Activated CD8-positive, alpha-beta memory T cell treated with anti-CD3 and anti-CD28 coated beads, Interleukin-2, amount 10 ng/mL, durations not matched to agents 7 days and 5 days (primary cell): ENCODE results near the gene HUWE1. TPM values are rescaled to one million over a fixed set of nuclear protein-coding genes. Genes with fewer than 3 reads are reported as not detected.
"Not testable (repeated sequence)": the region's sequence is repeated elsewhere in the genome, so short reads cannot be mapped to it uniquely, and the experiment has no call there.

Experiments used
- ATAC-seq: fragments of 150-1000 bp; cut with Tn5 transposase; one replicate; pipeline ENCODE4 v1.10.0; 2021; ENCODE audit warnings: moderate library complexity
- CTCF ChIA-PET: fragments of 350-600 bp; sonication (Branson Sonifier 250); formaldehyde crosslinking; loops from one replicate; lab custom pipeline; 2021; ENCODE audit warnings: antibody characterized with exemption; lab: Charles Lee
- DNase-seq: peaks from one replicate; pipeline ENCODE4 v3.0.0-alpha.2; 2020
- H3K27ac Mint-ChIP-seq: one replicate; pipeline ENCODE4 v1.8.0; 2021; ENCODE audit warnings: mild to moderate bottlenecking, mixed read lengths
- H3K27me3 Mint-ChIP-seq: one replicate; pipeline ENCODE4 v1.8.0; 2021; ENCODE audit warnings: mixed read lengths
- H3K36me3 Mint-ChIP-seq: one replicate; pipeline ENCODE4 v1.8.0; 2021; ENCODE audit warnings: mild to moderate bottlenecking, mixed read lengths
- H3K4me1 Mint-ChIP-seq: one replicate; pipeline ENCODE4 v1.8.0; 2021; ENCODE audit warnings: mixed read lengths
- H3K4me3 Mint-ChIP-seq: one replicate; pipeline ENCODE4 v1.8.0; 2021; ENCODE audit warnings: mild to moderate bottlenecking, moderate library complexity, mixed read lengths
- H3K9me3 Mint-ChIP-seq: one replicate; pipeline ENCODE4 v1.8.0; 2022; ENCODE audit warnings: low read depth, mixed read lengths
- total RNA-seq, 2 experiments: library from RNA; stranded (reverse); gene quantifications; one replicate each; pipeline ENCODE4 v1.2.3, GENCODE V29; 2021

HUWE1 gene
- total RNA-seq, 2 experiments from 2014 or later, result 300 to 342 TPM

GRCh38 chrX:53584891-53585290 is 101.6 kb downstream of the HUWE1 start:
- Mint-ChIP-seq H3K4me1 (peaks cover 16% of the 10 kb centered on the region), H3K9me3 (no peaks in the 10 kb centered on the region), H3K4me3 (no peak overlapping the region), H3K27ac (no peak overlapping the region), H3K36me3 (peaks cover 60% of the 10 kb centered on the region), H3K27me3 (no peaks in the 10 kb centered on the region)
- ATAC-seq (no peak), DNase-seq (no peak)
- CTCF ChIA-PET, result no interaction called here

- Mint-ChIP-seq H3K4me3 (no peak overlapping the region), H3K27me3 (no peaks in the 10 kb centered on the region), H3K27ac (no peak overlapping the region), H3K4me1 (peaks cover 7% of the 10 kb centered on the region), H3K9me3 (no peaks in the 10 kb centered on the region), H3K36me3 (peaks cover 48% of the 10 kb centered on the region)
- CTCF ChIA-PET, result no interaction called here
- DNase-seq, result no peak
- ATAC-seq, result no peak
Observed at GRCh38 chrX:53583571-53583970, 102.9 kb downstream of the HUWE1 start.

- Mint-ChIP-seq H3K36me3 (peaks cover 42% of the 10 kb centered on the region), H3K27me3 (no peaks in the 10 kb centered on the region), H3K9me3 (no peaks in the 10 kb centered on the region), H3K4me1 (no peaks in the 10 kb centered on the region), H3K4me3 (no peak overlapping the region), H3K27ac (no peak overlapping the region)
- CTCF ChIA-PET, result no interaction called here
- ATAC-seq (no peak), DNase-seq (no peak)
Observed at GRCh38 chrX:53580742-53581504, 105.6 kb downstream of the HUWE1 start.

DNA sequence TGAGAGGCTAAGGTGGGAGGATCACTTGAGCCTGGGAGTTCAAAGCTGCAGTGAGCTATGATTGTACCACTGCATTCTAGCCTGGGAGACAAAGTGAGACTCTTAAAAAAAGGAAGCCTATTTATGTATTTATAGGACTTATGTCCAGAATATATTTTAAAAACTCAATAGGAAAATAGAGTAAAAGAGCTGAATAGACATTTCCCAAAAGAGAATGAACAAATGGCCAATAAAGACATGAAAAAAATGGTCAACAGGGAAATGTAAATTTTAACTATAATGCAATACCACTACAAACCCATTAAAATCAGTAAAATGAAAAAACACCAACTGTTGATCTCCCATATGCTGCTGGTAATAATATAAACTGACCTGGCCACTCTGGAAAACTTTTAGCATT is 115.0 kb downstream of the HUWE1 start:
- no peak overlapping the region for H3K27ac Mint-ChIP-seq
- DNase-seq, result no peak

DNA sequence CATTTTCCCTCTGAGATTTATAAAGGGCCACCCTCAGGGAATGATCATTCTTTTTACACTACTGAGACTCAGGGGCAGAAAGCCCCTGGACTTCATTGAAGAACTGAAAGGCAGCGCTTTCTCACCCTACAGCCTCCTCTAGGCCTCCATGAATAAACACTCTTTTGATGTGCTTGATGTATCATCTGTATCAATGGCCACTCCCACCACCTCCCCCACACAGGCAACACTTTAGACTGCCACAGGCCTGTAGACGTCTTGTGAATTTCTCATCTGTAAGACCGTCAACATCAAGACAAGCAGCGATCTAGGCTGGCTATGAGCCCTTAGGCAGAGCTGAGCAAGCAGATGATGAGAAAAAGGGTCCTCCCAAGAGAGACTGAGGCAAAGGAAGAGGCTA is 123.2 kb downstream of the HUWE1 start:
- CTCF ChIA-PET, result no interaction called here
- no peak for DNase-seq
- Mint-ChIP-seq H3K4me1 (no peaks in the 10 kb centered on the region), H3K27me3 (no peaks in the 10 kb centered on the region), H3K9me3 (no peaks in the 10 kb centered on the region), H3K36me3 (peaks cover 74% of the 10 kb centered on the region), H3K27ac (no peak overlapping the region), H3K4me3 (no peak overlapping the region)
- ATAC-seq, result no peak

More for the DNA sequence above, 115.0 kb downstream of the HUWE1 start:
- ATAC-seq, result no peak
- no peaks in the 10 kb centered on the region for H3K4me1 Mint-ChIP-seq
- CTCF ChIA-PET, result no interaction called here
- no peaks in the 10 kb centered on the region for H3K27me3 Mint-ChIP-seq
- no peak overlapping the region for H3K4me3 Mint-ChIP-seq
- no peaks in the 10 kb centered on the region for H3K9me3 Mint-ChIP-seq
- peaks cover 54% of the 10 kb centered on the region for H3K36me3 Mint-ChIP-seq

GRCh38 chrX:53561912-53562311 is 124.6 kb downstream of the HUWE1 start:
- no peak for DNase-seq
- Mint-ChIP-seq H3K9me3 (no peaks in the 10 kb centered on the region), H3K27me3 (no peaks in the 10 kb centered on the region), H3K27ac (no peak overlapping the region), H3K36me3 (peaks cover 78% of the 10 kb centered on the region), H3K4me3 (no peak overlapping the region), H3K4me1 (no peaks in the 10 kb centered on the region)
- ATAC-seq, result no peak
- CTCF ChIA-PET, result no interaction called here

DNA sequence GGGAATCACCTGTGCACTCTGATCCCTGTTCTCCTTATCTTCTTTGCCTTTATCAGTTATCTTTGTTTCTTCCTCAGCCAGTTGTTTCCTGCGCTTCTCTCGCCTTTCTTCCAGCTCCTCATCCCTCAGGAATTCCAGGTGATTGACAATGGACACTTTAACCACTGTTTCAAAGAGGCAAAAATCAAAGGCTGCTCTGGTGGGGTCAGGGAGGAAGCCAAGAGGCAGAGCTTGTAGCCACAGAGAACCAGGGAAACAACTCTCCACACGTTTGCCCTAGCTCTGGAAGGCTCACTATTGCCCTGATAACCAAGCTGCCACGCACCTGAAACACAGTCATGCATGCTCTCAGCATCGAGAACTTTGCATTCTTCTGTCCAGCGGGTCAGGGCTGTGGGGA is 127.9 kb downstream of the HUWE1 start:
- Mint-ChIP-seq H3K36me3 (peaks cover 70% of the 10 kb centered on the region), H3K4me1 (no peaks in the 10 kb centered on the region), H3K4me3 (no peak overlapping the region), H3K27me3 (no peaks in the 10 kb centered on the region), H3K27ac (no peak overlapping the region), H3K9me3 (no peaks in the 10 kb centered on the region)
- DNase-seq (no peak), ATAC-seq (no peak)
- CTCF ChIA-PET, result no interaction called here

DNA sequence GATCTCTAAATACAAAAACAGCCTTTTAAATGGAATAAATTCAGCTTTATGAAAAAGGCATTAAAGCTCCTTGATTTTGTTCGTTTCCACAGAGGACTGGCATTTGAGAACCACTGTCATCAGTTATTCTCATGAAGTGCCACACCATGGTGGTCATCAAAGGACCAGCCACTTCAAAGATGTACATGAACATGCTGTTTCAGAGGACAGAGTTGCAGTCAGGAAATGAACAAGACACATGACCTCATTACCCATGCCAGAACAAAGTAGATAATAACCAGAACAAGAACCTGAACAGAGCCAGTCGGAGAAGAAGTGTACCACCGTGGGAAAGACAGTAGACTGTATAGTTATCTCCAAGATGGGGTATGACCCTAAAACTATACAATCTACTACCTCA is 129.7 kb downstream of the HUWE1 start:
- Mint-ChIP-seq H3K9me3 (no peaks in the 10 kb centered on the region), H3K4me1 (no peaks in the 10 kb centered on the region), H3K36me3 (peaks cover 67% of the 10 kb centered on the region), H3K27ac (no peak overlapping the region), H3K27me3 (no peaks in the 10 kb centered on the region), H3K4me3 (no peak overlapping the region)
- no peak for DNase-seq
- no peak for ATAC-seq
- CTCF ChIA-PET, result no interaction called here

DNA sequence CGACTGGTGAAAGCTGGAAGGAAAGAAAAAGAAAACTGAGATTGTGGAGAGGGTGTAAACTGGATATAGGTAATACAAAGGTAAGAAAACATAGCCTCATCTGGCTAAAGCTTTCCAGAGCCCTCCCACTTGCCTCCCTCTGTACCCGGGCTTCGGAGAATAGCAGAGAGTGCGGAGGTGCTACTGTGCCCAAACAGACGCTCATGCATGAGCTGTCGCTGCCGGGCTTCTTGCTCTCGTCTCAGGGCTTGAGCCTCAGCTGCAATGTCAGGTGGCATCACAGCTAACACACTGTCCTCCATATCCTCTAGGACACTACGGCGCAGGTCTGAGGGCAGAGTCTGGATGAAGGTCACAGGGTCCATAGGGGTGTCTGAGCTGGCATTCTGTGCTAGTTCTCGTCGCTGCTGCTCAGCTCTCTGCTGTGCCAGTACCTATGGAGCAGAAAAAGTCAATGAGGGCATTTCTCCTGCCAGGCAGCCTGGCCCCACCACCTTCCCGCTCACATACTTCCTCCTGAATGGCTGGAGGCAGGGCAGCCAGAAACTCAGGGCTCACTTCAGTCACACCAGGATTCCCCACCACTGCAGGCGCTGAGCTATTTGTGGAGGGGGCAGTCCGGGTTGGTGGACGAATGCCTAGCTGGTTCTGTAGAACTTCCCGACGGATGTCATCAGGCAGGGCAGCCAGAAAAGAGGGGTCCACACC is 135.6 kb downstream of the HUWE1 start:
- no peak for ATAC-seq
- Mint-ChIP-seq H3K27me3 (no peaks in the 10 kb centered on the region), H3K9me3 (no peaks in the 10 kb centered on the region), H3K36me3 (peaks cover 59% of the 10 kb centered on the region), H3K4me3 (no peak overlapping the region), H3K27ac (no peak overlapping the region), H3K4me1 (peaks cover 23% of the 10 kb centered on the region)
- CTCF ChIA-PET, result no interaction called here
- no peak for DNase-seq

GRCh38 chrX:53547668-53548067 is 138.9 kb downstream of the HUWE1 start:
- Mint-ChIP-seq H3K27ac (peak overlapping the region; percentile 50), H3K4me1 (peaks cover 23% of the 10 kb centered on the region), H3K4me3 (no peak overlapping the region), H3K27me3 (no peaks in the 10 kb centered on the region), H3K9me3 (no peaks in the 10 kb centered on the region), H3K36me3 (peaks cover 62% of the 10 kb centered on the region)
- peak; percentile 41 for DNase-seq
- ATAC-seq, result no peak
- CTCF ChIA-PET, result interaction anchor here (0.8 kb wide), 1 partner anchor 8 kb away, joined by 4 read pairs; no protein-coding TSS in a partner anchor

- Mint-ChIP-seq H3K4me3 (no peak overlapping the region), H3K36me3 (peaks cover 56% of the 10 kb centered on the region), H3K27ac (no peak overlapping the region), H3K9me3 (no peaks in the 10 kb centered on the region), H3K27me3 (no peaks in the 10 kb centered on the region), H3K4me1 (peaks cover 23% of the 10 kb centered on the region)
- CTCF ChIA-PET, result interaction anchor here (1.5 kb wide), 1 partner anchor 232 kb away, joined by 4 read pairs; no protein-coding TSS in a partner anchor
- no peak for ATAC-seq
- no peak for DNase-seq
Observed at GRCh38 chrX:53544936-53545335, 141.6 kb downstream of the HUWE1 start.

GRCh38 chrX:53538781-53539180 is 147.7 kb downstream of the HUWE1 start:
- Mint-ChIP-seq H3K36me3 (peaks cover 64% of the 10 kb centered on the region), H3K9me3 (no peaks in the 10 kb centered on the region), H3K27me3 (no peaks in the 10 kb centered on the region), H3K27ac (no peak overlapping the region), H3K4me1 (no peaks in the 10 kb centered on the region), H3K4me3 (no peak overlapping the region)
- ATAC-seq (no peak), DNase-seq (no peak)
- CTCF ChIA-PET, result interaction anchor here (1.3 kb wide), 1 partner anchor 9 kb away, joined by 4 read pairs; no protein-coding TSS in a partner anchor

- DNase-seq, H3K27me3 Mint-ChIP-seq, H3K4me3 Mint-ChIP-seq, ATAC-seq, H3K9me3 Mint-ChIP-seq, CTCF ChIA-PET, H3K4me1 Mint-ChIP-seq: not testable (repeated sequence)
- Mint-ChIP-seq H3K36me3 (peaks cover 39% of the 10 kb centered on the region), H3K27ac (peak overlapping the region; percentile 50)
Observed at GRCh38 chrX:53531255-53531966, 155.1 kb downstream of the HUWE1 start.
